HepG2 (cell line): Measurements from ENCODE around the gene TXNRD3. TPM values are rescaled to one million over a fixed set of nuclear protein-coding genes. Genes with fewer than 3 reads are reported as not detected.
A peak's percentile ranks its signal among the peaks of the same experiment; 100 is the strongest.

Experiments
- BHLHE40 ChIP-seq: IDR thresholded peaks from 2 replicates; pipeline ENCODE4 v1.6.1; 2011; ENCODE audit warnings: low read length, improper control_type of control experiment
- DNMT1 ChIP-seq: sonication (generic); formaldehyde crosslinking; IDR thresholded peaks from 2 replicates; pipeline ENCODE4 v1.5.1; 2020; ENCODE audit warnings: mild to moderate bottlenecking, missing genetic modification reagents
- ERF ChIP-seq: IDR thresholded peaks from 2 replicates; pipeline ENCODE4 v1.6.1; 2018; ENCODE audit warnings: missing biosample characterization, missing genetic modification reagents
- FOXM1 ChIP-seq: sonication (generic); formaldehyde crosslinking; IDR thresholded peaks from 2 replicates; pipeline ENCODE4 v1.5.0; 2020; ENCODE audit warnings: missing genetic modification reagents
- GATAD1 ChIP-seq: IDR thresholded peaks from 2 replicates; pipeline ENCODE4 v1.6.1; 2016; ENCODE audit warnings: missing genetic modification reagents, missing compliant biosample characterization
- GTF3A ChIP-seq: sonication (generic); formaldehyde crosslinking; conservative IDR thresholded peaks from 2 replicates; pipeline ENCODE4 v1.4.0; 2020; ENCODE audit warnings: mild to moderate bottlenecking, missing genetic modification reagents
- NCOA5 ChIP-seq: sonication (generic); formaldehyde crosslinking; IDR thresholded peaks from 2 replicates; pipeline ENCODE4 v1.4.0; 2020; ENCODE audit warnings: missing genetic modification reagents
- PBX2 ChIP-seq: IDR thresholded peaks from 2 replicates; pipeline ENCODE4 v1.6.1; 2016; ENCODE audit warnings: control low read depth
- PHF20 ChIP-seq: sonication (generic); formaldehyde crosslinking; IDR thresholded peaks from 2 replicates; pipeline ENCODE4 v1.5.0; 2020; ENCODE audit warnings: mild to moderate bottlenecking, missing genetic modification reagents
- RBFOX2 ChIP-seq: fragments of 200-400 bp; formaldehyde crosslinking; IDR thresholded peaks from 2 replicates; pipeline ENCODE4 v1.6.1; 2017; ENCODE audit warnings: low read depth, mild to moderate bottlenecking, low read length
- RELA ChIP-seq: sonication (generic); formaldehyde crosslinking; IDR thresholded peaks from 2 replicates; pipeline ENCODE4 v1.4.0; 2020; ENCODE audit warnings: missing genetic modification reagents
- RNF219 ChIP-seq: sonication (generic); formaldehyde crosslinking; IDR thresholded peaks from 2 replicates; pipeline ENCODE4 v1.5.0; 2020; ENCODE audit warnings: mild to moderate bottlenecking, missing genetic modification reagents
- SKI ChIP-seq: fragments of 450-650 bp; IDR thresholded peaks from one replicate; pipeline ENCODE4 v1.6.1; 2018; ENCODE audit warnings: mild to moderate bottlenecking; ENCODE audit not compliant: partially characterized antibody
- SNRNP70 ChIP-seq: fragments of 200-400 bp; formaldehyde crosslinking; IDR thresholded peaks from 2 replicates; pipeline ENCODE4 v1.6.1; 2017; ENCODE audit warnings: mild to moderate bottlenecking, low read depth, low read length, moderate library complexity
- ZBTB3 ChIP-seq: sonication (generic); formaldehyde crosslinking; IDR thresholded peaks from 2 replicates; pipeline ENCODE4 v1.4.0; 2020; ENCODE audit warnings: low read depth, mild to moderate bottlenecking, moderate library complexity, missing genetic modification reagents, borderline replicate concordance
- ZC3H13 ChIP-seq: sonication (generic); formaldehyde crosslinking; IDR thresholded peaks from 2 replicates; pipeline ENCODE4 v1.8.1; 2023; ENCODE audit warnings: mild to moderate bottlenecking, missing genetic modification reagents, moderate library complexity
- ZNF569 ChIP-seq: sonication (generic); formaldehyde crosslinking; IDR thresholded peaks from 2 replicates; pipeline ENCODE4 v1.5.0; 2020; ENCODE audit warnings: mild to moderate bottlenecking, missing genetic modification reagents, moderate library complexity, borderline replicate concordance
- ZNF572 ChIP-seq: sonication (generic); formaldehyde crosslinking; IDR thresholded peaks from 2 replicates; pipeline ENCODE4 v1.5.1; 2020; ENCODE audit warnings: mild to moderate bottlenecking, missing genetic modification reagents
- ZNF577 ChIP-seq: sonication (generic); formaldehyde crosslinking; IDR thresholded peaks from 2 replicates; pipeline ENCODE4 v1.4.0; 2020; ENCODE audit warnings: mild to moderate bottlenecking, low read depth, missing genetic modification reagents, borderline replicate concordance
- ZNF776 ChIP-seq: sonication (generic); formaldehyde crosslinking; IDR thresholded peaks from 2 replicates; pipeline ENCODE4 v1.4.0; 2020; ENCODE audit warnings: mild to moderate bottlenecking, missing genetic modification reagents
- ZNF788 ChIP-seq: sonication (generic); formaldehyde crosslinking; IDR thresholded peaks from 2 replicates; pipeline ENCODE4 v1.5.0; 2020; ENCODE audit warnings: mild to moderate bottlenecking, missing genetic modification reagents, borderline replicate concordance
- ZNF878 ChIP-seq: sonication (generic); formaldehyde crosslinking; IDR thresholded peaks from 2 replicates; pipeline ENCODE4 v1.8.1; 2023; ENCODE audit warnings: mild to moderate bottlenecking, missing genetic modification reagents, moderate library complexity
- ZSCAN29 ChIP-seq: sonication (generic); formaldehyde crosslinking; conservative IDR thresholded peaks from 2 replicates; pipeline ENCODE4 v1.4.0; 2020; ENCODE audit warnings: mild to moderate bottlenecking, missing genetic modification reagents
- ZUFSP ChIP-seq: sonication (generic); formaldehyde crosslinking; IDR thresholded peaks from 2 replicates; pipeline ENCODE4 v1.9.0; 2021; ENCODE audit warnings: missing genetic modification reagents, mild to moderate bottlenecking, borderline replicate concordance
- polyA plus RNA-seq, 8 experiments: library from polyadenylated mRNA; depleted of rRNA in 3 of 8; stranded (reverse) in 7 of 8; unstranded in 1 of 8; fragments of >200 nt; fragmentation: Illumina TruSeq in 4 of 8; extraction: Trizol in 4 of 8; gene quantifications; 2 replicates each; pipeline versions ENCODE4 v1.2.1 to v1.2.3, GENCODE V29; 2011 to 2016; ENCODE audit warnings: low read depth in 4 of 8, missing spikeins in 1 of 8, mixed read lengths in 1 of 8; ENCODE audit not compliant: insufficient read depth in 1 of 8
- total RNA-seq, 5 experiments: library from RNA; depleted of rRNA; stranded (reverse); fragments of >200 nt; fragmentation: Illumina TruSeq; extraction: Trizol; gene quantifications; 2 replicates each; pipeline ENCODE4 v1.2.3, GENCODE V29; 2016; ENCODE audit warnings: low read depth in 1 of 5
- TF ChIP-seq, protein P1 (sequence below): sonication (generic); formaldehyde crosslinking; IDR thresholded peaks from 2 replicates; pipeline ENCODE4 v1.5.0; 2020; ENCODE audit warnings: mild to moderate bottlenecking, low read depth, missing genetic modification reagents, borderline replicate concordance

Gene TXNRD3
- total and polyA plus RNA-seq, 2 of the 13 experiments (the other 11 are each of a cell fraction or from before 2014, with no cell fraction given), result 4.8 to 20.7 TPM

- TF ChIP-seq ZNF569 (CRISPR knock-in tag) (no peak), SNRNP70 (no peak), BHLHE40 (peak; percentile 24; the same call in 1 of the 2 replicates), NCOA5 (no peak), ZBTB3 (CRISPR knock-in tag) (no peak), DNMT1 (peak; percentile 82; the same call in 1 of the 2 replicates), ZC3H13 (CRISPR knock-in tag) (0 out of 2 replicates have a peak, but pooled peaks have one; percentile 35), PHF20 (CRISPR knock-in tag) (peak; percentile 77), GTF3A (no peak), RNF219 (CRISPR knock-in tag) (no peak), ERF (CRISPR knock-in tag) (peak; percentile 49; the same call in 1 of the 2 replicates), ZNF878 (CRISPR knock-in tag) (no peak), RBFOX2 (peak; percentile 67), RELA (CRISPR knock-in tag) (no peak), GATAD1 (CRISPR knock-in tag) (peak; percentile 85), FOXM1 (no peak), ZNF776 (CRISPR knock-in tag) (peak; percentile 66; the same call in 1 of the 2 replicates), ZSCAN29 (CRISPR knock-in tag) (no peak), ZUFSP (CRISPR knock-in tag) (no peak), ZNF788 (CRISPR knock-in tag) (no peak; the same call in 1 of the 2 replicates), ZNF577 (CRISPR knock-in tag) (no peak), ZNF572 (CRISPR knock-in tag) (peak; percentile 79; the same call in 1 of the 2 replicates), SKI (no peak), PBX2 (CRISPR knock-in tag) (no peak)
- TF ChIP-seq, protein P1, sequence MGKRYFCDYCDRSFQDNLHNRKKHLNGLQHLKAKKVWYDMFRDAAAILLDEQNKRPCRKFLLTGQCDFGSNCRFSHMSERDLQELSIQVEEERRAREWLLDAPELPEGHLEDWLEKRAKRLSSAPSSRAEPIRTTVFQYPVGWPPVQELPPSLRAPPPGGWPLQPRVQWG (CRISPR knock-in tag), result no peak
Measured at GRCh38 chr3:126703512-126704493, 48.9 kb upstream of the TXNRD3 start, which contains the start of gene CHCHD6 (continued).
